Measurements from ENCODE around the gene PKLR.
"Not testable (repeated sequence)": the region's sequence is repeated elsewhere in the genome, so short reads cannot be mapped to it uniquely, and the experiment has no call there.

The PKLR gene

DNA sequence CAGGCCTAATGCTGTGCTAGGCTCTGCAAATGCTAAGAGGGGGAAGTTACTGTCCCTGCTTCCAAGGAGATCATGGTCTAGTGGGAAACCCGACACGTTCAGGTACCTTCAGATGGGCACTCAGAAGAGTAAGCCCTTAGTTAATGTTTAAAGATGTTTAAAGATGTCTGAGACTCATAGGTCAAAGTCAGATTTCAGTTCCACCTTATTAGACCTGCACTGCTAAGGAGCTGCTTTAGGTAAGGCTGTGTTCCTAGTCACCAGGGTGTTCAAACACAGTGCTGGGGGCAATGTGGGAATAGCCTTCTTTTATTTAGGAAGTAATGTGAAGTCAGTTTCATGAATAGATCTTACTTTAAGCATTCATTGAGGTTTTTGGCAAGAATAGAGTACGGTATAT, 15.7 kb upstream of the PKLR start:
- no peak for DNase-seq (ENCODE audit: low read depth)

DNA sequence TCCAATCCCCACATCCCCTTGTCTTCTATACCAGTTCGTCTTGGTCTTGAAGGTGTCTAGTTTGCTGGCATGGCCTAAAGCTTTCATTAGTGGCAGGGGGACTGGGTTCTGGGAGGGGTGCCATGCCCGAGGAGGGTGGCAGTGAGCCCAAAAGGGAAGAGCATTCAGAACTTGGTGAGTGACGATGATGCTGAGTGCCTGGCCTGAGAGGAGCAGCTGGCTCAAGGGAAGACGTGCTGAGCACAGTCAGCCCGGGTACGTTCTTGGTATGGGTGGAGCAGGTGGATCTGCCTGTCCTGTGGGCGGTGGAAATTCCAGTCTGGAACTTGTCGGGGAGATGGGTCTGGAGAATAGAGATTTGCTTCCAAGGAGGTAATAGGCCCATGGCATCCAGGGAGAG, 12.0 kb upstream of the PKLR start:
- DNase-seq (ENCODE audit: low read depth): no peak

GRCh38 chr1:155309423-155310021, 8.3 kb upstream of the PKLR start:
- no peak for DNase-seq (ENCODE audit: low read depth)

GRCh38 chr1:155308493-155309422, 7.5 kb upstream of the PKLR start, which contains the start of gene FDPS:
TSS of gene FDPS (plus strand) at chr1:155308866. CDS start at chr1:155309790, 924 bp downstream.
- peak; percentile 97 for DNase-seq (ENCODE audit: low read depth)

DNA sequence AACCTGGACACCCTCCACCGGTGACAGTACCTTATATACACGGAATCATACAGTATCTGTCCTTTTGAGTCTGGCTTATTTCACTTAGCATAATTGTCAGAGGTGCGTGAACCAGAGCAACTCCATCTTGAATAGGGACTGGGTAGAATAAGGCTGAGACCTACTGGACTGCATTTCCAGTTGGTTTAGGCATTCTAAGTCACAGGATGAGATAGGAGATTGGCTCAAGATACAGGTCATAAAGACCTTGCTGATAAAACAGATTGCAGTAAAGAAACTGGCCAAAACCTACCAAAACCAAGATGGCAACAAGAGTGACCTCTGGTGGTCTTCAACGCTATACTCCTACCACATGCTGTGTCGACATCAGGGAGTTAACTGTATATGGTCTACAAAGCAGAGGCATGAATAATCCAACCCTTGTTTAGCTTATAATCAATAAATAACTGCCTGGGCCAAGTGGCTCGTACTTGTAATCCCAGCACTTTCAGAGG, 6.1 kb upstream of the PKLR start:
- DNase-seq (ENCODE audit: low read depth): no peak

- DNase-seq (ENCODE audit: low read depth): no peak
Measured at GRCh38 chr1:155305881-155306391, 4.7 kb upstream of the PKLR start.

DNA sequence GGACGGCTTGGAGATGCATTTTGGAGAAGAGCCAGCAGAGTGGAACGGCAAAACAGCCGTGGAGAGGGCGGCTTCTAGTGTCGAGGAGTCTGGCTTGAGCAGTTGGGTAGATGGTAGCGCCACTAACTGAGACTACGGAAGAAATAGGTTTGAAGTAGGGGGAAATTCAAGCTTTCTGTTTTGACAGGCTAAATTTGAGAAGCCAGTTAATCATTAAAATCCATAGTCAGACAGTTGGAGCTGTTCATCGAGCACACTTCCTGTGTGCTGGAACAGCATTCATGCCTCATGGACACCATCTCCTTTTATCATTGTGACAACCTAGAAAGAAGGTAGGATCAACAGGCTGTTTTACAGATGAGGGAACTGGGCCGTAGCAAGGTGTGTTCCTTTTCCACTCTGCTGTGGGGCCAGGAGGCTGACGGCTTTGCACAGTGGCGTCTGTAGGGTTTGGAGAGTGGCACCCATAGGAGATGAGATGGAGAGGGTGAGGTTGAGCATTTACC, 3.4 kb upstream of the PKLR start:
- no peak for DNase-seq (ENCODE audit: low read depth)

- DNase-seq (ENCODE audit: low read depth): no peak
Measured at GRCh38 chr1:155300553-155301329, 497 bp downstream of the PKLR start.

- DNase-seq (ENCODE audit: low read depth): no peak
Measured at GRCh38 chr1:155300024-155300423, 1.2 kb downstream of the PKLR start.

DNA sequence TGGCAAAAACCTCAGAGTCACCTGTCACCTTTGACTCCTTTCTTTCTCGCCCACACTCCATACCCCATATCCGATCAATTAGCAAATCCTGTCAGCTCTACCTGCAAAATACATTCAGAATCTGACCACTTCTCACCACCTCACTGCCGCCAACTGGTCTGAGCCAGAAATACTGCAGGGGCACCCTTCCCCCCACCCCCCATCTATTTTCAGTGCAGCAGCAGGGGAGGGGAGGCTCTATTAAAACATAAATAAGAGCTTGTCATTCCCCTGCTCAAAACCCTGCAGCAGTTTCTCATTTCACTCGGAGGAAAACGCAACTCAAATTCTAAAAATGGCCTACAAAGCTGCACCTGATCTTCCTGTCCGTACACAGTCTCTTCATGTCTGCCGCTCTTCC, 3.9 kb downstream of the PKLR start:
- no peak for DNase-seq (ENCODE audit: low read depth)

- DNase-seq (ENCODE audit: low read depth): no peak
Measured at GRCh38 chr1:155296661-155297060, 4.6 kb downstream of the PKLR start.

- no peak for DNase-seq (ENCODE audit: low read depth)
Measured at GRCh38 chr1:155295942-155296267, 5.3 kb downstream of the PKLR start.

DNA sequence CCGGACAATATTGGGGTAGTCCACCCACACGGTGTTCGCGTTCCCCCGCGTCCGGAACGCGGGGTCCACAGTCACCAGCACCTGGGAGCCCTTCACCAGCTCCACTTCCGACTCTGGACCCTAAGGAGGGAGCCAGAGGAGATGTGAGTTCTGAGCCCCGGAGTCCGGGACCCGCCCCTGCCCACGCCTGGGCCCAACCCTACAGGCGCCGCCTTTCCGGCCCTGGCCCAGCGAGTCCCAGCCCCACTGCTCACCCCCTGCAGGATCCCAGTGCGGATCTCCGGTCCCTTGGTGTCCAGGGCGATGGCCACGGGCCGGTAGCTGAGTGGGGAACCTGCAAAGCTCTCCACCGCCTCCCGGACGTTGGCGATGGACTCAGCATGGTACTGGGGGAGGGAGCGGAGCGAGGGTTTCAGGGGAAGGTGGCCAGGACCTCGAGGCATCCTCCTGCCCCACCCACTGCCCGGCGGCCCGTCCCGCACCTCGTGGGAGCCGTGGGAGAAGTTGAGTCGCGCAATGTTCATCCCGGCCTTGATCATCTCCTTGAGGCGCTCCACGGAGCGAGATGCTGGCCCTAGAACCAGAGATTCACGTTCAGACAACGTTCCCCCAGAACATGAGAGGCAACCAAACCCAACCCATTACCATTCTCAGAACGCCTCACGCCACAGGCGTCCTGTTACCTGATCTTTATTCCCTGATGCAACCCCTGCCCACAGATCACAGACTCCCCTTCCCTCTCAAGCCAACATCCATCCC, 5.9 kb downstream of the PKLR start:
- no peak for DNase-seq (ENCODE audit: low read depth)

GRCh38 chr1:155294520-155295182, 6.6 kb downstream of the PKLR start:
- no peak for DNase-seq (ENCODE audit: low read depth)

- DNase-seq (ENCODE audit: low read depth): no peak
Measured at GRCh38 chr1:155293086-155293749, 8.0 kb downstream of the PKLR start.

- not testable (repeated sequence) for DNase-seq (ENCODE audit: low read depth)
Measured at GRCh38 chr1:155291006-155291405, 10.2 kb downstream of the PKLR start.

DNA sequence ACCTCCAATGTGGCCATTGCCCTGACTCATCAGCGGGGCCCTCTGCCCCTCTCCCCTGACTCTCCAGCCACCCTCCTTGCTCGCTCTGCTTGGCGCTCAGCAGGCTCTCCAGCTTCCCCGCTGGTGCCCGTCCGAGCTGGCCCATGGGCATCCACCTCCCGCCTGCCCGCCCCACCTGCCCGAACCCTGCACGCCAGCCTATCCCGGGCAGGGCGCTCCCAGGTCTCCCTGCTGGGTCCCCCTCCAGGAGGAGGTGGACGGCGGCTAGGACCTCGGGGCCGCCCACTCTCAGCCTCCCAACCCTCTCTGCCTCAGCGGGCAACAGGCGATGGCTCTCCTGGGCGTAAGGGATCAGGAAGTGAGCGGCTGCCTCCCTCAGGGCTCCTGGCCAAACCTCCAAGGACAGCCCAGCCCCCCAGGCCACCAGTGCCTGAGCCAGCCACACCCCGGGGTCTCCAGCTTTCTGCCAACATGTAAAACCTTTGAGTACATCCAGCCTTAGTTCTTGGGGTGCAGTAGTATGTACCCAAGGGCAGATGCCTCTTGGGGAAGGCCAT, 13.2 kb downstream of the PKLR start:
- no peak for DNase-seq (ENCODE audit: low read depth)

DNA sequence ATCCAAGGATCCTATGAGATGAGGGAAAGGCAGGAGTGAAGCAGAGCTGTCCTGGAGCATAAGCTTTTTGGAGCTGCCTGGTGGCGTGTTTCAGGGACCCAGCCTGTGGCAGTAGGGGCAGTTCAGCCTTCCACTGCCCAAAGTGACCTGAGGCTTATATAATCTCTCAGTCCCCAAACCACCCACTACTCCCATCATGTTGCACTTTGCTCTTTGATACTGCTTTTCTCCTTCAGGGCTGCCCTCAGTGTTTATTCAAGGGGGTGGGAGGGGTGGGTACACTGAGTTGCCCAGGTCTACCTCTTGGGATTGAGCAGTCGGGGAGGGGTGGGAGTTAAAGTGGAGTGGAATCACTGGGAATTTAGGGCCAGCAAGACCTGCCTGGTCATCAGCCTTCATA, 14.7 kb downstream of the PKLR start:
- no peak for DNase-seq (ENCODE audit: low read depth)

DNA sequence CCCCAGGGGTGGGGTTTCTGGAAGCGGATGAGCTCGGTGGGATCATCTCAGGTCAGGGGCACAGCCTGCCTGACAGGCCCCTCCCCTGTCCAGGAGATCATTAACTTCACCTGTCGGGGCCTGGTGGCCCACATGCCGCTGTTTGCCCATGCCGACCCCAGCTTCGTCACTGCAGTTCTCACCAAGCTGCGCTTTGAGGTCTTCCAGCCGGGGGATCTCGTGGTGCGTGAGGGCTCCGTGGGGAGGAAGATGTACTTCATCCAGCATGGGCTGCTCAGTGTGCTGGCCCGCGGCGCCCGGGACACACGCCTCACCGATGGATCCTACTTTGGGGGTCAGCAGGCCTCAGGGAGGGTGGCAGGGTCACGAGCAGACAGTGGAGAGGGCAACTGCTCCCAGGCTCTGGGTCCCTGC, 15.6 kb downstream of the PKLR start:
- no peak for DNase-seq (ENCODE audit: low read depth)

DNA sequence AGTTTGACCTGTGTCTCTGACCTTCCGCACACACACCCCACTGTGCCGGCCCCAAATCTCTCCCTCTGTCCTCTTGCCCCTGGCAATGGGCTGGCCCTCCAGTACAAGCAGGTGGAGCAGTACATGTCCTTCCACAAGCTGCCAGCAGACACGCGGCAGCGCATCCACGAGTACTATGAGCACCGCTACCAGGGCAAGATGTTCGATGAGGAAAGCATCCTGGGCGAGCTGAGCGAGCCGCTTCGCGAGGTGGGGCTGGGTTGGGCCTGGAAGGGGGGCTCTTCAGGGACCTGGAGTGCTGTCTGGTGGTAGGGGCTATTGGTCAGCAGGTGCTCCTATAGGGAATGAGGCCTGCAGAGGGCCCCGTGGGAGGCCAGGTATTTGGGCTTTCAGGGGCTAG, 16.2 kb downstream of the PKLR start:
- no peak for DNase-seq (ENCODE audit: low read depth)
